Measurements from ENCODE around the gene BCDIN3D.
A peak's percentile ranks its signal among the peaks of the same experiment; 100 is the strongest.
"Not testable (repeated sequence)": the region's sequence is repeated elsewhere in the genome, so short reads cannot be mapped to it uniquely, and the experiment has no call there.

BCDIN3D gene

GRCh38 chr12:49877066-49877465, 34.2 kb upstream of the BCDIN3D start:
- no peak for DNase-seq (ENCODE audit: low spot score)

DNA sequence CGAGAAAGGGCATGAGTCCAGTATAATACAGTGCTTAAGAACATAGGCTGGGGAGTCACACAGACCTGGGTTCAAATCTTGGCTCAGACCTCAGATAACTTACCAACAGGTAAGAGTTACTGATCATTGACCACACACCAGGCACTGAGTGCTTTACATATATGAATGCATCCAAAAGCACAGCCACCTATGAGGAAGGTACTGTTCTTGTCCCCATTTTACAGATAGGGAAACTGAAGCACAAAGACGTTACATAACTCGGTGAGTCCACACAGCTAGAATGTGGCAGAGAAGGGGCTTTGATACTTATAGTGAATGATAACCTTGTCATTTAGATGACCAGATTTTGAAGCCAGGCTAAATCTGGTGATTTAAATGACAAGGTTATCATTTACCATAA, 33.2 kb upstream of the BCDIN3D start:
- DNase-seq (ENCODE audit: low spot score), result no peak

DNA sequence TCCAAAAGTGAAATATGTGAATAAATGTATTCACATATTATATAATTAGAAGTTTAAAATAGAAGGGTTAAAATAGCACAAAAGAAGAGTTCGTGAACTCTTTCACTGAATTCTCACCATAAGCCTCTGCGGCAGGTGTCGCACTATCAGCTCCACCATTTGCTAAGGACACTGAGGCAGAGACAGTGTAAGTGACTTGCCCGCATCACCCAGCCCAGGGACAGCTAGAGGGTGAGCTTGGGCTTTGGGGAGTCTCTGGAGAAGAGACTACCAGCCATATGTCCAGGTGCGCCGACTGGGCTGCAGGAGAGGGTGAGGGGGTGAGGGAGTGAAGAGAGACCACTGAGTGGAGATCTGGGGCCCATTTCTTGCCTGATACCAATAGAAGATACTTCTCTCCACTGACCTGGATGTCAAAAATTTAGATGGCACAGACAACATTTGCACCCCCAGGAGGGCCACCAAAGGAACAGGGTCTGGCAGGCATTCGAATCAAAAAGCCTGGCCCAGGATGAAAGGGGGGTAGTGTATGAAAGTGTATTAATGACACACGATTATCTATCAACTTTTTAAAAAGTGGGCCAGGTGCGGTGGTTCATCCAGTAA, 32.3 kb upstream of the BCDIN3D start:
- DNase-seq (ENCODE audit: low spot score), result no peak

- peak; percentile 20 for DNase-seq (ENCODE audit: low spot score)
These were observed 31.4 kb upstream of the BCDIN3D start for GRCh38 chr12:49874142-49874897.

GRCh38 chr12:49873361-49873934, 30.5 kb upstream of the BCDIN3D start:
- peak; percentile 8 for DNase-seq (ENCODE audit: low spot score)

GRCh38 chr12:49872781-49873181, 29.9 kb upstream of the BCDIN3D start:
- DNase-seq (ENCODE audit: low spot score), result peak; percentile 50

DNA sequence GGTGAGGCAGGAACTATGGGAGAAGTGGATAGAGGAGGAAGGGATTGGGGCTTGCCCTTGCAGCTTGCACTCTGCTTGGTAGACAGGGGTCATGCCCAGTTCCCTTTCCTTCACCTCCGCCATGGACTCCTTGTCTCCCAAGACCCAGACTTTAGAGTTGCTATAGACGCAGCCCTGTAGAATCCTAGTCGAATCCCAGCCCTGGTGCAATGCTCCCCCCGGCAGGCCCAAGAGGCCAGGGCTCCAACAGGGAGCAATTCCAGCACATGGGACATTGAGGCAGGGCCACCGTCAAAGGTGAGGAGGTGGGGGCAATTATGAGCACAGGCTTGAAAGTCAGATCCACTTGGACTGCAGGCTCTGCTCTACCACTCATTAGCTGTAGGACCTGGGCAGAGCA, 29.5 kb upstream of the BCDIN3D start:
- no peak for DNase-seq (ENCODE audit: low spot score)

GRCh38 chr12:49871811-49872251, 28.9 kb upstream of the BCDIN3D start:
- DNase-seq (ENCODE audit: low spot score), result not testable (repeated sequence)

DNA sequence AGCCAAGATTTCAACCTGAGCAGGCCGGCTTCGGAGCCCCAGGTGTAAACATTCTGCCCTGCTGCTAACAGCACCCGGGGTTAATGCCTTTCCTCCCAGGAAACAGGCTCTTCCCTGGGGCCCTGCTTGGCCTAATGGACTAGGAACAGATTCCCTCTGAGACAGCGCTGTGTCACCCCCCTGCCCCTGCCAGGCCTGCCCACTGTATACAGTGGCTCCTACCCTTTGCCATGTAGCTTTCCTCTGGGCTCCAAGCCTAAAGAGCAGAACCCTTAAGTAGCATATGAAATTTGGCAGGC, 28.3 kb upstream of the BCDIN3D start:
- peak; percentile 17 for DNase-seq (ENCODE audit: low spot score)

GRCh38 chr12:49870501-49871262, 27.8 kb upstream of the BCDIN3D start:
- no peak for DNase-seq (ENCODE audit: low spot score)

DNA sequence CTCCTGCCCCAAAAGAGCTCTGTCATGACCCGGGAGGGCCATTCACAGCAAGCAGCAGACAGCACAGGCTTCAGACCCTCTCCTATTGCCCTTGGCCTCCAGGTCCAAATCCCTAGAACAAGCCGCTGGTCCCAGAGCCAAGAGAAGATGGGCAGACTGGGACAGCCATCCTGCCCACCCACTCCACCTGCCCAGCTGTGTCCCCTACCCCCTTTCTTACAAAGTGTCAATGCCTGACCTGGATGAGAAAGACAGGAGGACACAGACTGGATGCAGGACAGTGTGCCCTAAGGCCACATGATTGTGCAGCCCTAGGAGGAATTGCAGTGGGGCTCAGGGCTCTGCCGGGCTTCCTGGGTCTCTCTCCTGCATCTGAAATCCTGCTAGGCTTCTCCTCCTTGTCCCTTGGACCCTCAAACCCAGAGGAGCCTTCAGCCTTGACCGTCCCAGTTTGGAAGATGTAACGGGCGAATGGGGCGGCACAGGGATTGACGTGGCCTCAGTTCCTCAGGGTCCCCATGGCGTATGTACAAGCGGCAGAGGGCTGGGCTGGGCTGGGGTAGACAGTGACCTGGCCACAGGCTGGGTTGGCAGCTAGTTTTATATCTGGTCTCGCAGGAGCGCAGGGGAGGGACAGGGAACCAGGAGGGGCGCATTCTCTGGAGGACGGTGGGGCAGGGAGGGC, 27.1 kb upstream of the BCDIN3D start:
- DNase-seq (ENCODE audit: low spot score), result no peak

GRCh38 chr12:49868952-49869815, 26.3 kb upstream of the BCDIN3D start:
- DNase-seq (ENCODE audit: low spot score), result peak; percentile 67

- peak; percentile 24 for DNase-seq (ENCODE audit: low spot score)
These were observed 25.5 kb upstream of the BCDIN3D start for GRCh38 chr12:49868449-49868848.

DNA sequence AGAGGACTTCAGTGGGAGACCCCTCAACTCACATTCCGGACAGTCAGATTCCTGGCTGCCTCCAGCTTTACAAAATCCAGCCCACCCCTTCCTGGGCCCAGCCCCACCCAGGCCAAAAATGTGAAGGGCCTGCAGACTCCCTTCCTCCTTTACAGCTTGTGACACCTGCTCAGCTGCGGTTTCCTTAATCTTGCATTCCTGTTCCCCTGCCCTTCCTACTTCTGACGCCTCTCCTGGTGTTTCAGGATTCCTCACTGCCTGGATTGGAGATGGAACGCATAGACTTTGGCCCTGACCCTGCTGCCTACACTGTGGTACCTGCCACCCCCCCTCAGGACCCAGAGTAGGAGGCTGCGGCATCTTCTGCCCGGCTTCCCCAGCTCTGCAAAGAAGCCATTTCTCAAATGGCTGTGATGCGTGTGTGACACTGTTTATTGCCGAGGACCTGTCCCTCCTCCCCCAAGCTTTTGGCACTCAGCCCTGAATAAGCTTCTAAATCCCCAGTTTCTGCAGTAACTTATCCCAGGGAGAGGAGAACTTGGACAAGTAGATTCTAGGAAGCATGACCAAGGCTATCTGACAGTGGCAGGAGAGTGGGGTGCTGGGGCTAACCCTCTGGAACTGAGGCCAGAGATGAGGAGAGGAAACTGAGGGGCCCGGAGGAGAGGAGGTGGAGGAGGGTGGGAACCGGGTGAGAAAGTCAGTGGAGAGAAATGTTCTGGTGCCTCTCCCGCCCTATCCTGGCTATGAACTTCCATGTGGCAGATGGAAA, 24.9 kb upstream of the BCDIN3D start:
- no peak for DNase-seq (ENCODE audit: low spot score)

DNA sequence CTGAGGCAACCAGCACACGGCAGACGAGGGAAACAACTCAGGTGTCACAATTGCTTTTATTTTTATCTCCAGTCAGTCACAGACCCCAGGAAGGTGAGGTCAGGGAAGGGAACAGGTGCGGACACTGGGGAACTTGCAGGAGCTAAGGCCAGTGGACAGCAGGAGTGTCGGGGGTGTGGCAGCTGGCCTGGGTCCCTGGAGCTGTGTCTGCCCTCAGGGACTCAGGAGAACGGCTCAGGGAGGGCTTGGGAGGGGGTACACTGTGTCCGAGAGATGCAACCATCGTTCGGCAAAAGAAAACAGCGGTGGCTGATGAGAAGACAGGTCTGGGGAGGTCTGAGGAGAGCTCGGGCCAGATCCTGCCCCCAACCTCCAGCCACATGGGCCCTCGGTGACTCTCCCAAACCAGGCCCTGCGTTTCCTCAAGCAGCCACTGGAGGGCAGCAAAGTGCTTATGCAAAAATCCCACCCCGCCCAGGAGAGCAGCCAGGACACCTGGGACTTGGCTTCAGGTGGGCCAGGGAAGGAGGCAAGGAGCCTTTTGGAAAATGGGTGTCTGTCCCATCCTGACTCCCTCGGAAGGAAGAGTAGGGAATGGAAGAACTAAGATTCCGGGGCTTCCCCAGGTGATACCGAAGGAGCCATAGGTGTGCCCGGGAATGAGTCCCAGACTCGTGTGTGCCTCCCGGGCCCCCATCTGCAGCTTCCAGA, 24.1 kb upstream of the BCDIN3D start:
- DNase-seq (ENCODE audit: low spot score), result peak; percentile 91

- DNase-seq (ENCODE audit: low spot score), result no peak
These were observed 22.9 kb upstream of the BCDIN3D start for GRCh38 chr12:49865782-49866135.

DNA sequence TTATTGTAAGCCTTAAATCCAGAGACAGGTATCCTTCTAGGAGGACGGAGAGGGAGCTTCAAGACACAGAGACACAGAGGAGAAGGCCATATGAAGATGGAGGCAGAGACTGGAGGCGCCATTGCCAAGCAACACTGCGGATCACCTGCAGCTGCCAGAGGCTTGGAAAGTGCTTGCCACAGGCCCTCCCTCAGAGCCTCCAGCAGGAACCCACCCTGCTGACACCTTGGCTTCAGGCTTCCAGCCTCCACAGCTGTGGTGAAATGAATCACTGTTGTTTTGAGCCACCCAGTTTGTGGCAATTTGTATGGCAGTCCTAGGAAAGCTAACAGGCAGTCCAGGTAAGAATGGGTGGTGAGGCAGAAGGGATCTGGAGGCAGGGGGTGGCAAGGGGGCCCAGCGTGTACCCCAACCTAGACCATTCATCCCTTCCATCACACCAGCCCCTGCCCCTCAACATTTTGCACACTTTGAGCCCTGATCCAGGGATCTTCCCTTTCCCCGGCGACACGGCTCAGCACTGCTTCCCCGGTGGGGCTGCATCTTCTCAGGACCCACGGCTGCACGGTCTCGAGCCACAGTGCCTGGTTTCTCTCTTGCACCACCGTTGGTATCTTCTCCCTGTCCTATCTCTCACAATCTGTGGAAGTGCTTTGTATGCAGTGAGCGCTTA, 22.3 kb upstream of the BCDIN3D start:
- no peak for DNase-seq (ENCODE audit: low spot score)

DNA sequence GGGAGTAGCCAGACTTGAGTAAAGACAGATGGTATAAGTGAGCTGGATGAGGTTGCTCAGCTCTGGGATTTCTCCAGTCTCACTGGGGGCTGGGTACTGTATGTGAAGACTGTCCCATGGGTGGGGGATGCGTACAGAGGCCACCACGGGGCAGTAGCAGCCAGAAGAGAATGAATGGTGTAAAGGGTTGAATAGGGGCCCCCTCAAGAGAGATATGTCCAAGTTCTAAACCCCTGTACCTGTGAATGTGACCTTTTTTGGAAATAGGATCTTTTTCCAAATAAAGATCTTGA, 21.8 kb upstream of the BCDIN3D start:
- DNase-seq (ENCODE audit: low spot score), result no peak

DNA sequence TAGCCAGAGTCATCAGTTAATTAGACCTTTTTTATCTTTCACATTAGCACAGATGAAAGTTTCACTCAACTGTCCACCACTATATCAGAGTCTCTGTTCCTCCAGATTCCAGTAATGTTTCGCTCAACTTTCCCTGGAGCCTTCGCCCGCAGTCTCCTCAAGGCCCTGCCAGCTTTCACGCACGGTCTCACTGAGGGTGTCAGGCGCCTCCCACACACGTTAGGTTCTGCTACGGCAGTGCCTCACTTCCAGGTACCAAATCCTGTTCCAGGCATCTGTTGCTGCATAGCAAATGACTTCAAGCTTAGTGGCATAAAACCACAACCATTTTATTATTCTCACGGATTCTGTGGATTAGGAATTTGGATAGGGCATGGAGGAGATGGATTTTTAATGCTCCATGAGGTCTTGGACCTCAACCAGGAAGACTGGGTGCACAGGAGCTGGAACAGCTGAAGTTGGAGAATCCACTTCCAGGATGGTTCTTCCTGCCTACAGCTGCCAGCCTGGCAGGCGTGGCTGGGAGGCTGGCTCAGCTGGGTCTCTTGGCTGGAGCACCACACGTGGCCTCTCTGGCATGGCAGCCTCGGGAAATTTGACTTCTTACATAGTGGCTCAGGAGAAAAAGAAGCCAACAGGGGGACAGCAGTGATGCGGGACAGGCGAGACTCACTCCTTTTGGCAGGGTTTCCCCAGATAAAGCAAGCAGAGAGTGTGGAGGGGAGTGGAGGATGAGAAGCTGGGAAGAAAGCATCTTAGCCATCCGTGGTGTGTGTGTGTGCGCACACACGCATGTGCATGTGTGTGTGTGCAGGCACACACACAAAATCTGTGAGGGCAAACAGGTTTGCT, 21.3 kb upstream of the BCDIN3D start:
- DNase-seq (ENCODE audit: low spot score), result no peak
